ENCODE measurements around the gene OGFOD3.
"Not testable (repeated sequence)": the region's sequence is repeated elsewhere in the genome, so short reads cannot be mapped to it uniquely, and the experiment has no call there.

Gene OGFOD3

GRCh38 chr17:82373072-82373452, 45.3 kb downstream of the OGFOD3 start:
- not testable (repeated sequence) for DNase-seq (ENCODE audit: low spot score)

- no peak for DNase-seq (ENCODE audit: low spot score)
These were observed 45.9 kb downstream of the OGFOD3 start for GRCh38 chr17:82372249-82373071.

GRCh38 chr17:82371333-82372248, 46.8 kb downstream of the OGFOD3 start, which contains the start of gene UTS2R:
Gene UTS2R (plus strand): TSS chr17:82371765. CDS start chr17:82374325, 2,560 bp downstream.
- DNase-seq (ENCODE audit: low spot score): no peak

DNA sequence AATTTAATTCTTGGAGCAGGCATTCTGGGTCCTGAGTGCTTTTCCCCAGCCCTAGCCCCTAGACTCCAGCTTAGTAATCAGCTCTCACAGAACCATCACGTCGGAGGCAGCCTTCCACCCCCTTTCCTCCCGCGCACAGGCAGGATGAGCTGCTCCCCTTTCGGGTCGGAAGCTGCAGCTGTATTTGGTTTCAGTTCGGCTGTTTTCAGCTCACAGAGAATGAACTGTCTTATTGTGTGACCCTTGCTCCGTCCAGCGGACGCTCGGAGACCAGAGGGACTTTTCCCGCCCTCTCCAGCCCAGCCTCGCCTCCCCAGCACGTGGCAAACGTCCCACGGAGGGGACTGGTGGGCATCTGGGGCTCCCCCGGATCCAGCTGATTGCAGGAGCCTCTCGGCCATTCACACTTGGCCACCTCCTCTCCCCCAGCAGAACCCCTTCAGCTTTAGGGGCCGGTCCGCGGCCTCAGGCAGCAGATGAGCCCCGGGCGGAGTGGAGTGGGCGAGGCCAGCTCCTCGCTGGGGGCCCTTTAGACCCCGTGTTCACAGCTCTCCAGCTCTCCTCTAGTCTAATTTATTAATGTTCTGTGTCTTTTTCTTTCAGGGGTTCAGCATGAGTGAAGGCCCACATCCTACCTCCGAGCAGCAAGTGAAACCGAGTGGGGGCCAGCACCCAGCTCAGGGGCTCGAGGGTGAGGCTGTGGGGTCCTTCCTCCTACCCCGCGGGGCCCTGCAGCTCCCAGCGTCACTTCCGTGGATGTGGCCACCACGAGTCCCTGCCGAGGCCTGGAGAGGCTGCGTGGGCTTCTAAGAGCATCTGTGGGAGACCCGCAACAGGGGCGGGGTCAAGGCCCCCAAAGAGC, 47.7 kb downstream of the OGFOD3 start:
- DNase-seq (ENCODE audit: low spot score): no peak

DNA sequence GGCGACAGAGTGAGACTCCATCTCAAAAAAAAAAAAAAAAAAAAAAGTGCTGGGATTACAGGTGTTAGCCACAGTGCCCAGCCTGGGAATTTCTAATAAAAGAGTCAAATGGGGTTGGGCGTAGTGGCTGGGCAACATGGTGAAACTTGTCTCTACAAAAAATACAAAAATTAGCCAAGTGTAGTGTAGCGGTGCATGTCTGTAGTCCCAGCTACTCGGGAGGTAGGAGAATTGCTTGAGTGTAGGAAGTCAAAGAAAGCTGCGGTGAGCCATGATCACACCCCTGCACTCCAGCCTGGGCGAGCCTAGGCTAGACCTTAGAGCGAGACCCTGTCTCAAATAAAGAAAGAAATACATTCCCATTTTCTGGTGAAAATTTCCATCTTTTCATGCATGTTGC, 49.2 kb downstream of the OGFOD3 start:
- DNase-seq (ENCODE audit: low spot score): no peak

DNA sequence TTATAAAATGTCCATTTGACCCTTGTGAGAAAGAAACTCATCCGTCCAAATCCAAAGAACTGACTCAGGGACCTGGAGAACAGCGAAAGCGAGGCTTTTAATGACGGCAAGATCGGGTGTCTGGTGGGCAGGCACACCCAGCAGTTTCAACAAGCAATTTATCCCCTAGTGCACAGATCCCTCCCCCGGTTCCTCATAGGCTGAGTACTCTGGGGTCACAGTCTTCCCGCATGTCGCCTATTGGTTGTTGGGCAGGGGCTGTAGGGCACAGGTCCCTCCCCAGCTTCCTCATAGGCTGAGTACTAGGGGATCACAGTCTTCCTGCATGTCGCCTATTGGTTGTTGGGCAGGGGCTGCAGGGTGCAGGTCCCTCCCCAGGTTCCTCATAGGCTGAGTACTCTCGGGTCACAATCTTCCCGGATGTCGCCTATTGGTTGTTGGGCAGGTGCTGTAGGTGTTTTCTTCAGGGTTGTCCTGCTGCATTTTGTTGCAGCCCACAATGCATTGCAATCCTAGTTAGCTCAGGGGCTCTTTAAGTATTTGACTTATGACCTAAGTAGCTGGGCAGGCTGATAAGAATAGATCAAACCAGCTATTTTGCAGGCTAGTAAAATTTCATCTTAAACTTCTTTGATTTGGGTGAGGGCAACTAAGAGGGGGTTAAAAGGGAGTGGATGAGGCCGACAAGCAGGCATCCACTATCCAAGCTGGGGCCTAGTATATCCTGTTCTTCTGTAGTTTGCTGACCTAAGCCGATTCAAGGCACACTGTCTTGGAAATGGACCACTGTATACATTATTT, 50.5 kb downstream of the OGFOD3 start:
- DNase-seq (ENCODE audit: low spot score): no peak

GRCh38 chr17:82366749-82367148, 51.6 kb downstream of the OGFOD3 start:
- DNase-seq (ENCODE audit: low spot score): no peak

DNA sequence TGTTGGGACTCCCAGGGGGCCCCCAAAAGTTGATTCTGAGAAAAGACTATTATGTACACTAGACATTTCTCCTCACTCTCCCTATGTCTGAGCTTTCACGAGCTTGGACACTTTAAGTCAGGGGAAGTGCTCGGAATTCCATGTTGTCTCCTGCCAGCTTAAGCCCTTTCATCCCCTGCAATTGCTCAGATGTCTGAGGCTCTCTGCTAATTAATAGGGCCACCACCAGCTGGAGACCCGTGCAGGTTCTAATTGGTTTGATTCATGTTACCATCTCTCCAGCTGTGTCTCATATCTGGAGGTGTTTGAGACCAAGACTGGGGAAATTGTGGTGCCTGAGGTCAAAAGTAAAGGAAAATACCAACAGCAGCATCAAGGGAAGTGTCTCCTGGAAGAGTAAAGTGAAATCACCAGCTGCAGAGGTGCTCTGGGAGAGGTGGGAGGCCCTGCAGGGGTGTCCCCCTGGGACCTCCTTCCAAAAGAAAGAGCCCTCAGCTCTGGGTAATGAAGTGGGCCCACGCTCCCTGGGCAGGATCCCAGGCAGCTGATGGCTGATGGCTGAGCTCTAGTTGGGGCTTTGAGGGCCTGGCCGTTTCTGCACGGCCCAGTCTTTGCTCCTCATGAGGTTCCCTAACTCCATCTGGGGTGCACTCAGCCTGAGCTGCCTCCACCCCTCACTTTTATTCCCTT, 52.6 kb downstream of the OGFOD3 start:
- DNase-seq (ENCODE audit: low spot score): no peak

GRCh38 chr17:82361885-82362633, 56.3 kb downstream of the OGFOD3 start:
- no peak for DNase-seq (ENCODE audit: low spot score)

GRCh38 chr17:82359451-82360074, 58.8 kb downstream of the OGFOD3 start:
- DNase-seq (ENCODE audit: low spot score): not testable (repeated sequence)

- DNase-seq (ENCODE audit: low spot score): no peak
These were observed 59.7 kb downstream of the OGFOD3 start, which contains the start of gene TEX19 for GRCh38 chr17:82358465-82359350. Gene TEX19 (plus strand): TSS chr17:82359247. CDS start chr17:82362151, 2,904 bp downstream.

DNA sequence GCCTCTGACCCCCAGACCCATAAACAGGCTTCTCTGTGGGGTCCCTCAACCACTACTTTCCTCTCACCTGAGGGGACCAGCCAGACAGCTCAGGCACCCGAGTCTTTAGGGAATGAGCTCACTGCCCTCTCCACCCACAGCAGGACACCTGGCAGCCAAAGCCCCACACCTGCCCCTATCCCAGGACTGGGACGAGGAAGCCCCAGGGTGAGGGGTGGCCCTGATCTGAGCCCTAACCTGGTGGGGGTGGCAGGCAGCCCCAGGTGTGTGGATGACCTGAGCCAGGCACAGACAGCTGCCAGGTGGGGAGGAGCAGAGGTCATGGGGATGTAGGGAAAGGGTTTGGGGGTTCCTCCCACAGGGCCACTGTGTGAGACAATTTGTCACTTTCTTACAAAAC, 61.0 kb downstream of the OGFOD3 start:
- DNase-seq (ENCODE audit: low spot score): no peak

DNA sequence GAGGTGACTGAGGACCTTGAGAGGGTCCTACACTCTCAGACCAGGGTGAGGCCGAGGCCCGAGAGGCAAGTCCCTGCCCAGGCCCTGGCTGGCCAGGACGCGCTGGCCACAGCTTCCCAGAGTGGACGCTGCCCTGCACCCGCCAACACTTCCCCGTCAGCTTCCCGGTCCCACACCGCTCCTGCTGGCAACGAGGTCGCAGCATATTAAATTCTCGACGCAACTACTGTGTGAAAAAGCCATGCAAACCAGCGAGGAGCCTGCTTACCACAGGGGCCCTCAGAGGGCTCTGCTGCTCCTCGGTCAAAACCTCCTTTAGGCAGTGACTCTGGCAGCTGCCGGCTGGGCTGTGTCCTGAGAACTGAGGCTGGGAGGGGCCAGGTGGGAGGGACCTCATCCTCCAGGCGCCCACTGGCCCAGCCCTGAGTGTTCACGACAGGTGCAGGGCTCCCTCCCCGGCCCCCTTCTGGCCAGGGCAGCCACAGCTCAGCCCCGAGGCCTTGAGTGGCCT, 61.5 kb downstream of the OGFOD3 start:
- DNase-seq (ENCODE audit: low spot score): no peak

DNA sequence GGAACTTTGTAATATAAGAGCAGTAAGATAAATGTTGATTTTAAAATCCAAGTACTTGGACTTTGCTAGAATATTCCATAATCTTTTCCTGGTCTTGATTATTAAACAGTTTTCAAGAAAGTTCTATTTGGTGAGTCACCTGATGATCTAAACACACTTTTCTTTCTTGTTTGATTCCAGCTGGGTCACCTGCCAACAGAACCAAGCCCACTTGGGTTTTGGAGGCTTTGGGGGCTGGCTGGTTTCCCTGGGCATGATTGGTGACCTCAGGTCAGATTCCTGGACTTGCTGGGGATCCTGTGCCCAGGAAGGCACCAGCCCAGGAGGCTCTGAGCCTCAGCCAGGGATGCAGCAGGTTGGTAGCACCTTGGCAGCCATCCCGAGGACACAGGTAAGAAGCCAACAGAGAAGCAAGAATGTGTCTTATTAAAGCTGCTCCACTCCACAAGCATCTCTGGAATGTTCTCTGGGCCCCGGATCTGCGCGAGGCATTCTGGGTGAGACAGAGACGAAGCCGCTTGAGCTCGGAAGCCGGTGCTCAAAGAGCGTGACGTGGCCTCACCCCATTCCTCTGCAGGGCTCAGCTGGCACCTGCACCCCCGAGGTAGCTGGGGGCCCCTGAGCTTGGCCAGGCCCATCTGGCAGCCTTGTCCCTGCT, 62.5 kb downstream of the OGFOD3 start:
- no peak for DNase-seq (ENCODE audit: low spot score)

DNA sequence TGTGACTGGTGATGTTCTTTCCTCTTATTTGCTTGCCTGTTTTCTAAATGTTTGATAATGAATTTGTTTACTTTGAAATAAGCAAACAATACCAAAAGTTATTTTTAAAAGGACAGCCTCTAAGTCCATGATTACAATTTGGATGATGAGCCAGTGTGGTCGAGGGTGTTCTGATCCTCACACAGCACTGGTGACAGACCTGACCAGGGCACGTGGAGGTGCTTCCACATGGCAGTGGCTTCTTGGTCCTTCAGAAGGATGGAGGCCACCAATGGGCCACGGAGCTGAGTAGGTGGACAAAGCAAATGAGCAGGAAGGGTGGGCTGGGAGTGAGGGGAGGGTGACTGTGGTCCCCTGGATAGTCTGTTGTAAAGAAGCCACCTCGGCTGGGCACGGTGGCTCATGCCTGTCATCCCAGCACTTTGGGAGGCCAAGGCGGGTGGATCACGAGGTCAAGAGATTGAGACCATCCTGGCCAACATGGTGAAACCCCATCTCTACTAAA, 63.5 kb downstream of the OGFOD3 start:
- no peak for DNase-seq (ENCODE audit: low spot score)

DNA sequence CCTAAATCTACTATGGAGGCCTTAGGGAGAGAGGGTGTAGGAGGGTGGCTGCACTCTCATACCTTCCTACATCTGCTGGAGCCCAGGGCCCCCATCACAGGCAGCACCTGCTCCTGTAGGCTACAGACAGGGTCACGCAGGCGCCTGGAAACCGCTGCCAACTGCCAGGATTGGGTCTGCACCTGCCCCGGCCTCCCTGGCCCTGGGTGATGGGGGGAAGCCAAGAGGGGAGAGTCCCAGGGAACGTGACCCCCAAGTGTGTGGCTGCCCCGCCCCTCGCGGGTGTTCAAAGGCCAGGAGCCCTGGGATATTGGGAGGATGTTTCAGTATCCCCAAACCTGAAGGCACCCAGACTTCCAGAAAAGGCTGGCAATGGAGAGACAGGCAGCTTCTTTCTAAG, 64.9 kb downstream of the OGFOD3 start:
- no peak for DNase-seq (ENCODE audit: low spot score)
